OCI-LY1 (cell line): ENCODE data around the gene CLP1.

Source experiments
- H2AFZ ChIP-seq: fragments of 200-600 bp; sonication (generic), shearing (Covaris generic); 2 replicates; pipeline ENCODE4 v1.6.0; 2014; ENCODE audit warnings: antibody characterized with exemption, mild to moderate bottlenecking, low read length
- H3F3A ChIP-seq: fragments of 200-600 bp; sonication (generic), shearing (Covaris generic); 2 replicates; pipeline ENCODE4 v1.6.0; 2014; ENCODE audit warnings: mild to moderate bottlenecking, antibody characterized with exemption, low read length, moderate library complexity; ENCODE audit not compliant: insufficient read depth
- H3K27ac ChIP-seq: fragments of 200-600 bp; sonication (generic); 2 replicates; pipeline ENCODE4 v1.5.1; 2014; ENCODE audit warnings: low read length, mixed run types, mild to moderate bottlenecking, low read depth; ENCODE audit not compliant: poor library complexity, severe bottlenecking
- H3K27me3 ChIP-seq: fragments of 200-600 bp; sonication (generic); 2 replicates; pipeline ENCODE4 v1.6.0; 2014; ENCODE audit warnings: antibody characterized with exemption, mild to moderate bottlenecking, low read length, moderate library complexity; ENCODE audit not compliant: insufficient read depth
- H3K36me3 ChIP-seq: fragments of 200-600 bp; sonication (generic); 2 replicates; pipeline ENCODE4 v1.6.1; 2014; ENCODE audit warnings: mild to moderate bottlenecking, antibody characterized with exemption, low read length, moderate library complexity, mixed read lengths; ENCODE audit not compliant: insufficient read depth
- H3K4me1 ChIP-seq: fragments of 200-600 bp; sonication (generic); 2 replicates; pipeline ENCODE4 v1.5.1; 2014; ENCODE audit warnings: mild to moderate bottlenecking, low read length, moderate library complexity; ENCODE audit not compliant: insufficient read depth, severe bottlenecking
- H3K4me2 ChIP-seq: fragments of 200-600 bp; sonication (generic), shearing (Covaris generic); 2 replicates; pipeline ENCODE4 v1.6.1; 2014; ENCODE audit warnings: low read length
- H3K4me3 ChIP-seq: fragments of 200-600 bp; sonication (generic); 2 replicates; pipeline ENCODE4 v1.5.1; 2014; ENCODE audit warnings: low read length, low read depth, mild to moderate bottlenecking, mixed read lengths; ENCODE audit not compliant: poor library complexity, severe bottlenecking
- H3K79me2 ChIP-seq: fragments of 200-600 bp; shearing (Covaris generic); 2 replicates; pipeline ENCODE4 v1.6.1; 2016; ENCODE audit warnings: mixed run types, low read length, mixed read lengths; ENCODE audit not compliant: insufficient read depth
- H3K9ac ChIP-seq: fragments of 200-600 bp; sonication (generic), shearing (Covaris generic); 2 replicates; pipeline ENCODE4 v1.6.1; 2014; ENCODE audit warnings: mild to moderate bottlenecking, low read length, mixed read lengths
- H3K9me2 ChIP-seq: fragments of 200-600 bp; sonication (generic), shearing (Covaris generic); 2 replicates; pipeline ENCODE4 v1.6.1; 2014; ENCODE audit warnings: low read depth, mild to moderate bottlenecking, low read length, mixed read lengths
- H3K9me3 ChIP-seq: fragments of 200-600 bp; shearing (Covaris generic); 2 replicates; pipeline ENCODE4 v1.6.1; 2014; ENCODE audit warnings: low read length, mixed read lengths
- H4K20me1 ChIP-seq: fragments of 200-600 bp; sonication (generic), shearing (Covaris generic); 2 replicates; pipeline ENCODE4 v1.6.0; 2016; ENCODE audit warnings: mild to moderate bottlenecking, low read length; ENCODE audit not compliant: insufficient read depth
- CTCF ChIP-seq: fragments of 200-600 bp; sonication (generic), shearing (Covaris generic); IDR thresholded peaks from 2 replicates; pipeline ENCODE4 v1.5.1; 2017; ENCODE audit warnings: mild to moderate bottlenecking, antibody characterized with exemption, low read length, moderate library complexity, mixed read lengths
- EZH2 ChIP-seq: fragments of 200-600 bp; sonication (generic), shearing (Covaris generic); IDR thresholded peaks from 2 replicates; pipeline ENCODE4 v1.8.0; 2017; ENCODE audit warnings: borderline replicate concordance, mixed run types, mild to moderate bottlenecking, antibody characterized with exemption, low read length, moderate library complexity, mixed read lengths

Gene CLP1

GRCh38 chr11:57663975-57664374 lies 6.4 kb downstream of the CLP1 start:
- Histone ChIP-seq H2AFZ (no peak overlapping the region), H3K9ac (no peak overlapping the region)

GRCh38 chr11:57667117-57667735 lies 9.7 kb downstream of the CLP1 start:
- H3K27me3 ChIP-seq, result no peaks in the 10 kb centered on the region
- no peak overlapping the region for H2AFZ ChIP-seq
- H3F3A ChIP-seq, result no peaks in the 10 kb centered on the region
- H3K4me3 ChIP-seq, result peak overlapping the region; percentile 100
- H3K4me1 ChIP-seq, result peaks cover 21% of the 10 kb centered on the region
- peaks cover 23% of the 10 kb centered on the region; the same call in 1 of the 2 replicates for H3K36me3 ChIP-seq
- H3K9me3 ChIP-seq, result no peaks in the 10 kb centered on the region
- TF ChIP-seq CTCF (no peak), EZH2 (no peak)
- H3K9ac ChIP-seq, result peak overlapping the region; percentile 75
- H3K9me2 ChIP-seq, result no peaks in the 10 kb centered on the region
- H3K79me2 ChIP-seq, result peaks cover 40% of the 10 kb centered on the region
- H3K27ac ChIP-seq, result peak overlapping the region; percentile 83
- H3K4me2 ChIP-seq, result peak overlapping the region; percentile 89
- H4K20me1 ChIP-seq, result no peaks in the 10 kb centered on the region

More at GRCh38 chr11:57663975-57664374, 6.4 kb downstream of the CLP1 start:
- Histone ChIP-seq H3F3A (no peaks in the 10 kb centered on the region), H3K27ac (no peak overlapping the region), H3K79me2 (peaks cover 8% of the 10 kb centered on the region), H3K4me3 (no peak overlapping the region), H3K9me3 (no peaks in the 10 kb centered on the region), H3K4me2 (no peak overlapping the region), H3K9me2 (no peaks in the 10 kb centered on the region), H3K27me3 (no peaks in the 10 kb centered on the region), H3K36me3 (peaks cover 36% of the 10 kb centered on the region), H3K4me1 (peaks cover 10% of the 10 kb centered on the region), H4K20me1 (no peaks in the 10 kb centered on the region)
- TF ChIP-seq CTCF (no peak), EZH2 (no peak)

GRCh38 chr11:57667736-57668433 lies 10.3 kb downstream of the CLP1 start, which contains the start of gene ZDHHC5:
TSS of gene ZDHHC5 (plus strand) at chr11:57668114. CDS start at chr11:57673091, 4,977 bp downstream.
- H3K9me3 ChIP-seq, result no peaks in the 10 kb centered on the region
- peak within 1 kb of the TSS; percentile 100 for H3K4me3 ChIP-seq
- no peaks in the 10 kb centered on the region for H3K9me2 ChIP-seq
- no peaks in the 10 kb centered on the region for H3K27me3 ChIP-seq
- H3K79me2 ChIP-seq, result peaks cover 42% of the 10 kb centered on the region
- H3K36me3 ChIP-seq, result peaks cover 28% of the 10 kb centered on the region
- TF ChIP-seq EZH2 (no peak), CTCF (peak; percentile 16; the same call in 1 of the 2 replicates)
- H3F3A ChIP-seq, result no peaks in the 10 kb centered on the region
- H3K9ac ChIP-seq, result peak within 1 kb of the TSS; percentile 100
- H3K4me2 ChIP-seq, result peak within 1 kb of the TSS; percentile 89
- no peak within 1 kb of the TSS for H2AFZ ChIP-seq
- peaks cover 21% of the 10 kb centered on the region for H3K4me1 ChIP-seq
- peak within 1 kb of the TSS; percentile 83 for H3K27ac ChIP-seq
- H4K20me1 ChIP-seq, result no peaks in the 10 kb centered on the region
